ENCODE results near the gene ABR.

ABR gene

DNA sequence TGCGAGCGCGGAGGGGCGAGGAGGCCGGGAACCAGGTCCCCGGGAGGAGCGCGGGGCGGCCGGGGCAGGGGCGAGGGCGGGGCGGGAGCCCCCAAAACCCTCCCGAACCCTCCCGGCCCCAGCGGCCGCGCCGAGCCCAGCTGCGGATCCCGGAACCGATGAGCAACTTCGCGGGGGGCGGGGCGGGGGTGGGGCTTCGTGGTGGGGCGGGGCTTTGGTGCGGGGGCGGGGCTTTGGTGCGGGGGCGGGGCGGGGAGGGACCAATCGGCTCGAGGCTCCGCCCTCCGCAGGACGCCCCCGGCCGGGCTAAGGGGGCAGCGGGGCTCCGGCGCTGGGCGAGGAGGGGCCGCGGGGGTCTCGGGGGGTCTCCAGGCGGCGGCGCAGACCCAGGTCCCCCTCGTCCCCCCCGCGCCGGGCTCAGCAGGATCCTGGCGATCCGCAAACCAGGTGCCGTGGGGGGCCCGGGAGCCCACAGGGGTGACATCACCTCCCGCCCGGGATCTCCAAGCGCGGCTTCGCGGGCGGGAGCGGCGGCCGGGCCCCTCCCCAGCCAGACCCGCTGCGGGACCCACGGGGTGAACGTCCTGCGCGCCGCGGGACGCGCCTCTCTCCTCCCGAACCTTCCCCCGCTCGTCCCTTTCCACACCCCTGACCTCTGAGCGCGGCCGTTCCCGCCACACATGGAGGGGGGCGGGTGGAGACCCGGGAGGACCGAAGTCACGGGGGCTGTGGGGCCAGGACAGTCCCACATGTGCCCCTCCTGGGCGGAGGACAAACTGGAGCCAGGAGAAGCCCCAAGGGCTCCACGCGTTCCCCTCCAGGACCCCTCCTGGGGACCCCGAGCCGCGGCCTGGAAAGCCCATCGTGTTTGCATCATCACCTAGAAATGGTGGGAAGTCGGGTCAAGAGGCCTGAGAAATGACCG, at the start of gene ABR:
TSS of gene ABR (minus strand) at position 164 of the 925 bp plus-strand sequence. CDS start 254 bp downstream, outside the sequence.
- DNase-seq = no peak

DNA sequence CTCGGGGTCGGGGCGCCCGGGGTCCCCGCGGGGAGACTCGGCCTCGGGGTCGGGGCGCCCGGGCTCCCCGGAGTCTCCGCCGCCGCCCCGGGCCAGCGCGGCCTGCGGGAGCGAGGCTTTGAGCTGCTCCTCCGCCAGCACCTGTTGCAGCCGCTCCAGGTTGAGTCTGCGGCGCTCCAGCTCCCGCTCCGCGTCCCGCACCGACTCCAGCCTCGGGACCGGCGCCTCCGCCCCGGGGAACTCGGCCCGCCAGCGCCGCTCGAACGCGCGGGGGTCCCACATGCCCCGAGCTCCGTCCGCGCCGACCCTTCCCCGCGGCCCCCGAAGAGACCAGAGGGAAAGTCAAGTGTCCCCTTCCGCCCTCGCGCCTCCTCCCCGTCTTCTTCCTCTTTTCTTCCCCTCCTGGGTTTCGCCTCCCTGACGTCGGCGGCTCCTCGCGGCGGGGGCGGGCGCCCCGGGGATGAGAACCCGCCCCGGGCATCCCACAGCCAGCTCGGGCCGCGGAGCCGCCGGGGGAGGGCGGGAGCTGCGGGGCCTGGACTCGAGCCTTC, 49.6 kb upstream of the ABR start:
- DNase-seq = peak; percentile 80

DNA sequence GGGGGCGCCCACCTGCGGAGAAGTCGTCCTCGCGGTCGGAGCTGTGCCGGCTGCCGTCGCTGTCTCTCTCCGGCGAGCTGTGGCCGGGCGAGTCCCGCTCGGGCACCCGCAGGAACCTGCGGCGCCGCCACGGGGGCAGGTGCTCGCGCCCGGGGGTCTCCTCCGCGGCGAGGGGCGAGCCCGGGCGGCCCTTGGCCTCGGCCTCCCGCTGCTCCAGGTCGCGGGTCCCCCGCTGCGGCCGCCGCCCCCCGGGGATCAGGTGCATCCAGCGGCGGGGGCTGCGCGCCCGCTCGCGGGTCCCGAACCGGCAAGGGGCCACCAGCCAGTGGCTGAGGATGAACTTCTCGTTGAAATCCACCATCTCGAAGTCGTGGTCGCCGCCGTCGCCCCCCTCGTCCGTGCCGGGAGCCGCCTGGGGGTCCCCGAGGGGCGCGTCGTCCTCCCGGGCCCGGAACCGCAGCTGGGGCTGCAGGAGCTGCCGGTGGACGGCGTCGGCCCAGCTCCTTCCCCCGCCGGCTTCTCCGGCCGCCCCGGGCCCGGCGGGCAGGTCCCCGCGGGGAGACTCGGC, 49.1 kb upstream of the ABR start:
- peak; percentile 14 for DNase-seq

DNA sequence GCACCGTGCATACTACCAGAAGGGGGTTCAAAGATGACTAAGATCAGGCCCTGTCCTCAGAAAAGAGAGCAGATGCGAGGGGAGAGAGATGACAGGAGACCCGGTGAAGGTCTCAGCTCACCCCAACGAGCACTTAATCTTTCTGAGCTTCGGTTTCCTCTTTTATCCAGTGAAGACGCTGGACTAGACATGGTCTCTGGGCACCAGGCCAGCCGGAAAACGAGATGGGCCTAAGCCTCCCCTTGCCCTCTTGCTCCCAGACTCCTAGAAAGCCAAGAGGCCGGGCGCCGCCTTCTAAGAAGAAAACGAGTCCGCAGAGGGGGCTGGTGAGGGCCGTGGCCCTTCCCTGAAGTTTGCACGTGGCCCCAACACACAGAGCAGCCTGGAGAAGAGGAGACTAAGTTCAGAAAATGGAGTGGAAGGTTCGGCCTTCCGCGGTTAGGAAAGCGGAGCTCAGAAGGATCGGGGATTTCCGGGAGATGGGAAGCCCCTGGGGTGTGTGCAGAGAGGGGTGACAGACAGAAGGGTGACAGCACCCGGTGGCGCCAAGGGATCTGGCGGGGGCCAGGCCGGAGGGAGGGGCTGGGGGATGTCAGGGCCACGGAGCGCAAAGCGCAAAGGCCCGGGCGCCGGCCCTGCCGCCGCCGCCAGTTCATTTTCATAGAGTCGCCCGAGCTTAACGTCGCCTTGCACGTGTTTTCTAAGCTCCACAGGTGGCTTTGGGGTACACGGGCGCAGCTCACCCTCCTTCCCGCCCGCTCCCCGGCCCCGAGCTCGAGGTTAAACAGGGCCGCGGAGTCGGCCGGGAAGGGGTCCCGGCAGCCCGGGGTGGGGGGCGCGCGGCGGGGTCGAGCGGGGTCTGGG, 48.4 kb upstream of the ABR start:
- DNase-seq = peak; percentile 43

DNA sequence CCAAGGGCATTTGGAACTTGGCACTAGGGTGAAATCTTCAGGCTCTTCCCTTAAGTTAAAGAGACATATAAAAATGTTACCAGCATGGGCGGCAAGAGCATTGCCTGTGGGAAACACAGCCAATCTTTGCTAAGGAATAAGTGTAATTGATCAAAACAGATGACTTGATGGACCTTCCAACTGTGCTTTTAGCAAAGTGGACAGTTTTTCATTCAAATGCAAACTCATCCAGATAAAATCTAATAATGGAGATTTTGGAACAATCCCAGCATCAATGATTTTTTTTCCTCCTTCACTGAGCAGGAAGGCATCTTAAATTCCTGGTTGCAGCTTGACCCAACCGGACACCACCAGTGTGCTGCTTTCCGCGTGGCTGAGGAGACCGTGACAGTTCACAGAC, 47.6 kb upstream of the ABR start:
- DNase-seq = no peak

DNA sequence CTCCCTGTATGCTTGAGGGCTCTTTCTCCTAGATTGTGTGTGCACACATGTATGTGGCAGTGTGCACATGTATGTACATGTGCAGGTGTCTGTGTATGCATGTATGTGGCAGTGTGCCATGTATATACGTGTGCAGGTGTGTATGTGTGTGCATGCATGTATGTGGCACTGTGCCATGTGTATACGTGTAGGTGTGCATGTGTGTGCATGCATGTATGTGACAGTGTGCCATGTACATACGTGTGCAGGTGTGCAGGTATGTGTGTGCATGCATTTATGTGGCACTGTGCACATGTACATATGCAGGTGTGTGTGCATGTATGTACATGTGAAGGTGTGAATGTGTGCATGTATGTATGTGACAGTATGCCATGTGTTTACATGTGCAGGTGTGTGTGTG, 46.5 kb upstream of the ABR start:
- DNase-seq = no peak

DNA sequence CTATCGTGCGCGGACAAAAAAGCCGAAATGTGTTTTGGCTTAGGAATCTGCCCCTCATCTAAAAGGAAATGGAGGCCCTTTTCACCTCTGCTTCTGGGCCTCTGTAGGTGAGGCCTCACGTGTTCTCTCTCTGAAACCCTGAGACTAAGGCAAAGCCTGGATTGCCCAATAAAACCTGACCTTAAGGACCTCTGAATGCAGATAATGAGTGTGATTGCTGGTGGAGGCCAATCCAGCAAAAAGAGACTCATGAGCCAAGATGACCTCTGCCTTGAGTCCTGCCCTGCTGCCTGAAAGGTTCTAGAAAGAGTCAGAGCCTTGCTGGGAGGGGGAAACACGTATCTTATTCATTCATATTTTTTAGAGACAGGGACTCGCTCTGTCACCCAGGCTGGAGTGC, 44.5 kb upstream of the ABR start:
- no peak for DNase-seq

DNA sequence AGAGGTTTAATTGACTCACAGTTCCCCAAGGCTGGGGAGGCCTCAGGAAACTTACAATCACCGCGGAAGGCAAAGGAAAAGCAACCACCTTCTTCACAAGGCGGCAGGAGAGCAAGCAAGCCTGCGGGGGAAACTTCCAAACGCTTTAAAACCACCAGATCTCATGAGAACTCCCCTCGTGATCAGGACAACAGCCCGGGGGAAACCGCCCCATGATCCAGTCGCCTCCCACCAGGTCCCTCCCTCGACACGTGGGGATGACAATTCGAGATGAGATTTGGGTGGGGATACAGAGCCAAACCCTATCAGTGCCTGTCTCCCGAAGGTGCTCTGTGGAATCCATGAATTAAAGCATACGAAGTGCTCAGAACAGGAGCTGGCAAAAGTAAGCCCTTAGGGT, 43.9 kb upstream of the ABR start:
- DNase-seq = no peak

DNA sequence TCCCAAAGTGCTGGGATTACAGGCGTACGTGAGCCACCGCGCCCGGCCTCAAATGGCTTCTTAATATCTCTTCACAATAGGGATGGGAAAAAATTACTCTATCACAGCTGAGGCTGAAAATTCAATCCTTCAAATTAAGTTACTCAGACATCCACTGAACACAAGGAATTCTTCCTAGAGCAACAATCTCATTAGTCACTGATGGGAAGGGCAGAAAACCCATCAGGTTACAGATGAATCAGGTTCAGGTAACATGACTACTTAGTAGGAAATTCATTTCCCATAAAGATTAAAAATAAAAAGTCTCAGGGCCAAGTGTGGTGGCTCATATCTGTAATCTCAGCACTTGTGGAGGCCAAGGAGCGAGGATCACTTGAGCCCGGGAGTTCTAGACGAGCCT, 42.5 kb upstream of the ABR start:
- DNase-seq = no peak

DNA sequence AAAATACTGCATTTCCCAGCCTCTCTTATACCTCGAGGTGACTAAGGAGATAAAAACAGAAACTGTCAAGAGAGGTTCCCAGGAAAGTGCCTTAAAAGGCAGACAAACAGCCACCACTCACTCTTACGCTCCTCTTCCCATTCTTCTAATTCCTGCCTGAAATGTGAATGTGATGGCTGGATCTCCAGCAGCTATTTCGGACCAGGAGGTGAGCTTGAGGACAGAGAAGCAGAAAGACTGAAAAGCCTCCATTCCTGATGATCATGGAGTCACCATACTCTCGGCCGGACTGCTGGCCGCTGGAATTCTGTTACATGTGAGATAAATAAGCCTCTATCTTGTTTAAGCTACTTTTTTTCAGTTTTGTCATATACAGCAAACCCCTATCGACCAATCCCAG, 41.4 kb upstream of the ABR start:
- no peak for DNase-seq

DNA sequence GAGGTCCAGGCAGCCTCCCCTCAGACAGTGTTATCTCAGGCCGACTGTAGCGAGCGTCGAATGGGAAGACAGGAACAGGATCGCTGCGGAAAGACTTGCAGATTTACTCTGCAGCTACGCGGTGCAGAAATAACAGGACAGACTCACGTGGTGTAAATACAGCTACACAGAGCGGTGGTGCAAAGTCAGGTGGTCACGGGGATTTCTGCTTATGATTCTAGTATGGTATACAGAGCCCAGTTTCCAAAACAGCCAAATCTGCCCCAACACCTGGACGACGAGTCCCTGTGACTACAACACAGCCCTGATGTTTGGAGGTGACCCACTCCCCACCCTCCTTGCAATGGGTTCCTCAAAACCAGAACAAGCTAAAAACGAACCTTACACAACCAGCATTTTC, 40.6 kb upstream of the ABR start:
- DNase-seq = no peak

DNA sequence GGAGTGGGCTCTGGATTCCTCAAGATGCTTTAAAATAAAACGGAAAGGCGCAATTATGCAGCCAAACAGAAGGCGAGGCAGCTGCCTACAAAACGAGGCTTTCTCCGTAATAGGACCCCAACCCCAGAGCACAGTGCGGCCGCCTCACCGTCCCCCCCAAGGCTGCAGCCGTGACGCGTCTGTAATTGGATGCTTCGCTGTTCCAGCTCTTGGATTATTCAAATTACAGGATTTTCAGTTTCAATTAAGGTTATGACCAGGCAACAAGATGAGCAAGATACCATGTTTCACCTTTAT, 37.3 kb upstream of the ABR start:
- DNase-seq = no peak

DNA sequence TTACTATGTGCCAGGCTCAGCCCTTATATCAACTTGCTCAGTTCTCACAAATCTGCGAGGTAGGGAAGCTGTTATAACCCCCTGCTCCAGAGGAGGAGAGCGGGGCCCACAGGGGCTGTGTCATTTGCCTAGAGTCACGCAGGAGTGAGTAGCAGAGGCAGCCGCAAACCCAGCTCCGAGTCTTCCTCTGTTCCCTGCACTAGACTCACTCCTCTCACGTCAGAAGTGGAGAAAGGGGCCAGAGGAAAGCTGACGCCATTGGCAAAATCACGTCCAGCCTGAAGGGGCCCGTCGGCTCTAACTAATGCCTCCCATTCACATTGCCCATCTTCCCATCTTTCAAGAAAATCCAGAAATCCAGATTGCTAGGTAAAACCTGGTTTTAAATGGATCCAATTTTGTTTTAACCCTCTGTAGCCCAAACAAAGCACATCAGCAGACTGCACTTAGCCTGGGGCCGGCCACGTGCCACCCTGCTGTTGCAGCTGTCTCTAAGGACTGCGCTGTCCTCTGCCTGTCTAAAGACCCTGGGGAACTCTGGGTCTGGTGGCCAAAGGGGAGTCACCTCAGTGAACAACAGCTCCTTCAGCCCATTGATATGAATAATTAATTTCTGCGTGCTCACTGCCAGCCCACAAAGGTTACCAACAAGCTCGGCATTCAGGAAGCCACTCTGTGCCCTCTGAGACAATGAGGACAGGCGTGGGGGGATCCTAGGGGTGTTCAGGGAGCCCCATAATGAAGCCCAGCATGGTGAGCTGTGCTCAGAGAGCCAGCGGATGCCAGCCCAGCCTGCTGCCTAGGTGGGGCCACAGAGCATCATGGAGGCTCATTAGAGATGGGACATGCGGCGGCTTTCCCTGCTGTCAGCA, 36.7 kb upstream of the ABR start:
- DNase-seq = no peak

DNA sequence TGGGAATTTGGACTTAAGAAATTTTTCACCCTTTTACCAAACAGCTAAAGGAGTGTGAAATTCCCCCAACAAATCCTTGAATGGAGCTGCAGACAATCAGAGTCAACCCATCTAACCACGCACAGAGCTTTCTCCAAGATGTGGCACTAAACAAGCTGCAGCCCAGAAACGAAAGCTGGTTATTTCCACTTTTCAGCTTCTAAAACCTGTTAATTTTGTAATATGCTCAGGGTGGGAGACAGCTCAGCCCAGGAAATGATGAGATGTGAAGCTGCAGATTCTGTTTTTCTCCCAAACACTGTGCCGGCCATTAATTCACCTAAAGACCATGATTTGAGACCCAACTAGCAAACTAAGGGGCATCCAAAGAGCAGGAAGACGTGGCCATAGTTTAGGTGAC, 33.2 kb upstream of the ABR start:
- DNase-seq = no peak

DNA sequence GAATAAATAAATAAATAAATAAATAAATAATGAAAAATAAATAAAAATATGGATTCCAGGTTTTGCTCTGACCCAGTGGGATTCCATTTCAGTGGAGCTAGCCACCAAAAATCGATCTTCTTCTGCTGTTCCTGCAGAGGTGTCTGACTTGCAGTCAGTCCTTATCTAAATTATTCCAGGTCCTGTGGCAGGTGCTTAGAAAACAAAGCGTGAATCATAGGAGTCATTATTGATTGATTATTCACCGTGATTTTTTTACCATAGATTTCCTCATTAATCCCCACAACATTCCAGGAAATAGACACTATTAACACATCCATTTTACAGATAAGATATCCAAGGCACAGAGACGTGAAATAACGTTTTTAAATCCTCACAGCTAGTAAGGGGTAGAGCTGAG, 31.5 kb upstream of the ABR start:
- no peak for DNase-seq

DNA sequence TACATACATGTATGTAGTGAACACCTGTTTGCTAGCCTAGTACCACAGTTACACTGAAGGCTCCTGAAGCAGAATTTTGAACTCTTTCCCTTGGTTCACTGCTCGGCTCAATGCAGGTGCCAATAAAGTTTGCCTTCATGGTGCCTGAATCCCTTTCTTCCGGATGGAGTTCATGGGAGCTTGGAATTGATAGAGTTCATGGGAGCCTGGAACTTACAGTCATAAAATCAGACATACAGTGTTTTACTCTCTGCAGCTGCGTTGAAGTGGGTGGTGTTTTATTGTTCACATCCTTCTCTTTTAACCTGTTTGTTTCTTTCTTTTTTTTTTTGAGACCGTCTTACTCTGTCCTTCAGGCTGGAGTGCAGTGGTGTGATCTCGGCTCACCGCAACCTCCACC, 29.2 kb upstream of the ABR start:
- no peak for DNase-seq

DNA sequence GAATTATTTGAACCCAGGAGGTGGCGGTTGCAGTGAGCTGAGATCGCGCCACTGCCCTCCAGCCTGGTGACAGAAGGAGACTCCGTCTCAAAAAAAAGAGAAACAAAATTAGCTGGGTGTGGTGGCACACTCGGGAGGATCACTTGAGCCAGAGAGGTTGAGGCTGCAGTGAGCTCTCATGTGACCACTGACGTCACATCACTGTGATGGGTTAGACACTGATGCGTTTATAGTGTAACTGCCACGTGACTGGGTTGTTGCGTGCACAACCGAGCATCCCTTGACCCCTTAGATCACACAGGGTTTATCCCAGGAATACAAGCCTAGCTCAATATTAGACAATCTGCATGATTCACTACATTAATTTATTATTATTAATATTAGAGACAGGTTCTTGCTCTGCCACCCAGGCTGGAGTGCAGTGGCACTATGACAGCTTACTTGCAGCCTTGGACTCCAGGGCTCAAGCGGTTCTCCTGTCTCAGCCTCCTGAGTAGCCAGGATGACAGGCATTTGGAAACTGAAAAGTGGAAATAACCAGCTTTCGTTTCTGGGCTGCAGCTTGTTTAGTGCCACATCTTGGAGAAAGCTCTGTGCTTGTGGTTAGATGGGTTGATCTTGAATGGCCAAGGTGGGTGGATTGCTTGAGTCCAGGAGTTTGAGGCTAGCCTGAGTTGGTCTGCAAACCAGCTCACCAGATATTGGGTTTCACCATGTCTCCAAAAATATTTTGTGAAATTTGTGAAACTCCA, 26.4 kb upstream of the ABR start:
- DNase-seq = no peak

DNA sequence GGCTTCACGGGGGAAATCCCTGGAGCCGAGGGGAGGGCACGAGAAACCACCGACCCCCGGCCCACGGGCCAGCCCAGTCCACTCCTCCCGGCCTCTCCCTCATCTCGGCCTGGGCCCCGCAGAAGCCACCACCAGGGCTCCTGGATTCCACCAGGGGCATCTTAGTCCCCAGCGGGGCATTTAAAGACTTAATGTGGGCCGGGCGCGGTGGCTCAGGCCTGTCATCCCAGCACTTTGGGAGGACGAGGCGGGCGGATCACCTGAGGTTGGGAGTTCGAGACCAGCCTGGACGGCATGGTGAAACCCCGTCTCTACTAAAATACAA, 24.1 kb upstream of the ABR start:
- DNase-seq = no peak

DNA sequence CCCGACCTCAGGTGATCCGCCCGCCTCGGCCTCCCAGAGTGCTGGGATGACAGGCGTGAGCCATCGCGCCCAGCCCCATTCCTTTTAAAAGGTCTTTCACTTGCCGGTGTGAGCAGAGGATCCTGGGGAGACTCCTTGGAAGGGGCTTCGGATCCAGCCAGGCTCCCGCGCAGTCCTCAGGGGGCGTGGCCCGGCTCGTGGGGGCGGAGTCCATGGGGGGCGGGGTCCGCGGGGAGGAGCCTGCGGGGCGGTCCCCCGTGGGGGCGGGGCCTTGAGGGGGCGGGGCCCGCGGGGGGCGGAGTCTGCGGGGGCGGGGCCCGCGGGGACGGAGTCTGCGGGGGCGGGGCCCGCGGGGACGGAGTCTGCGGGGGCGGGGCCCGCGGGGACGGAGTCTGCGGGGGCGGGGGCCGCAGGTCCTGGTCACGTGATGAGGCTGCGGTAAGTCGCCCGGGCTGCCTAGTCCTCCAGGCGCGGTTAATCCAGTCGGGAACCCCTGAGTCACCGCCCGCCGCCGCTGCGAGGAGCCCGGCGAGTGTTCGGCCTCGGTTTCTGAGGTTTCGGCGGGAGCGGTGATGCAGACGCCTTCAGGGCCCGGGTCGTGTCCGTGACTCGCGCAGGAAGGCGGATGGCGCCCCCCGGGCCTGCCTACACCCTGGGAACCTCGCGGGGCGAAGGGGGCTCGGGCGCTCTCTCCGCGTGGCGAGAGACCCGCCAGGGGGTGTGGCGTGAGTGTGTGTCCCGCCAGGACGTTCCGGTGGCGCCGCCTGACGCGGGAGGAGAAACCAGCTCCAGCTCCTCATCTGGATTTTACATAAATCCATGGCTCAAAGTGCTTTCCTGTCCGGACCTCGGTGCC, 23.6 kb upstream of the ABR start:
- no peak for DNase-seq

DNA sequence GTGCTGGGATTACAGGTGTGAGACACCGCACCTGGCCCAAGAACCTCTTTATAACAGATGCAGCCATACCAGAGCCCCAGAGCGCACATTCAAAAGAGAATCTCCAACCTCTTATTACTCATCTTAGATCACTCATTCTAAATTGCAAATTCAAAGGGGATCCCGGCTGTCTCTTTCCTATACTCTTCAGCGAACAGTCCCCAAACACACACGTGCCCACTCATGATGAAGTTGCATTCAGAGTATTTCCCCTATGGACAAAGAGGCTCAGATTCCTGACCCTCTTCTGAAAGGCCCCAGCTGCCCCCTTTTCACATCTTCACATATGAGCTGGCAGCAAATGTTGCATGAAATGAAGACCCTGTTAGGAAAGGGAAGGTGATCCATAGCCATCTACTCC, 22.5 kb upstream of the ABR start:
- DNase-seq = no peak

DNA sequence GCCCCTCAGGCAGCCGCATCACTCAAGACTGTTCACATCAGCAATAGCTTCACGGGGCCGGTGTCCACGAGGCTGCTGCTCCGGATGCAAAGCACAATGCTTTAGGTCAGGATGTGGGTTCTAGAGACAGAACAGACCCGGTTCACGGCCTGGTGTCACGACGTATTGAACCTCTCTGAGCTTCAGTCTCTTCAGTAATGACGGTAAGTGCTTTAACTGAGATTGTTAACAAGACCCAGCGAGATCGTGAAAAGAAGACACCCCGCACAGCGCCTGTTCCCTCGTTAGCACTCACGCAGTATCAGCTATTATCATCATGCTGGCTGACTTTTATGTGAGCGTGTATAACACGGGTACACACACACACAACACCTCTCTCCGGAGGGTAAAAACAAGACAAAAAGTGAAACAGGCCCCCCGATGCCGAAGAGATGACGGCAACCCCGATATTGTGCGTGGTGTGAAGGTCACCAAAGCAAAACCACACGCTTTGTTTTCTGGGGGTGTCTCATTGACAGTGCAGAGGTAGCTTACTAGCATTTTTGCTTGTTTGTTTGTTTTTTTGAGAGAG, 21.4 kb upstream of the ABR start:
- DNase-seq = no peak

Measured in RPMI8226 (cell line).